ENCODE results near the gene ELMO1.

Gene ELMO1

GRCh38 chr7:36929791-36930190 is 518.9 kb downstream of the ELMO1 start:
- Histone ChIP-seq H2BK120ac (ENCODE audit: insufficient read depth, low read length, poor library complexity) (no peak overlapping the region), H3K27me3 (ENCODE audit: insufficient read depth, low read length) (no peaks in the 10 kb centered on the region), H3K4me1 (ENCODE audit: control insufficient read depth in 1 of 2, insufficient read depth in 2 of 2, low read length in 2 of 2) (peaks cover 5 to 6% of the 10 kb centered on the region in 2 experiments), H3K9ac (ENCODE audit: low read length) (no peak overlapping the region), H3K4me2 (ENCODE audit: low read length) (no peak overlapping the region), H3K36me3 (ENCODE audit: control insufficient read depth in 1 of 2, insufficient read depth in 2 of 2, low read length in 2 of 2) (no peaks in the 10 kb centered on the region), H2BK12ac (ENCODE audit: low read length) (no peak overlapping the region), H2AK5ac (ENCODE audit: low read length) (no peak overlapping the region), H3K4me3 (ENCODE audit: low read depth, low read length) (no peak overlapping the region), H2AFZ (ENCODE audit: insufficient read depth, low read length, poor library complexity) (no peak overlapping the region), H2BK5ac (ENCODE audit: low read depth, low read length, poor library complexity) (no peak overlapping the region), H3K18ac (ENCODE audit: low read length) (no peak overlapping the region), H3K14ac (ENCODE audit: low read length) (no peak overlapping the region), H3K79me2 (ENCODE audit: control insufficient read depth, insufficient read depth, low read length, poor library complexity) (no peaks in the 10 kb centered on the region), H3K27ac (ENCODE audit: low read depth, low read length) (no peak overlapping the region), H3K23ac (ENCODE audit: low read length) (no peak overlapping the region), H4K8ac (ENCODE audit: low read depth, low read length) (no peak overlapping the region), H4K12ac (ENCODE audit: low read depth, low read length) (no peak overlapping the region), H3K4ac (ENCODE audit: low read depth, low read length) (no peak overlapping the region), H3K79me1 (ENCODE audit: low read length) (peaks cover 2% of the 10 kb centered on the region), H3K9me3 (ENCODE audit: insufficient read depth, low read depth, low read length) (peaks cover 2% of the 10 kb centered on the region), H4K91ac (ENCODE audit: low read depth, low read length) (no peak overlapping the region)
- no CpG with 5 or more reads among the region's 4 CpGs for WGBS (ENCODE audit: extremely low coverage, insufficient coverage, insufficient read length)
- DNase-seq: no peak

GRCh38 chr7:36928718-36929117 is 519.9 kb downstream of the ELMO1 start:
- Histone ChIP-seq H2AK5ac (ENCODE audit: low read length) (no peak overlapping the region), H4K8ac (ENCODE audit: low read depth, low read length) (no peak overlapping the region), H3K9me3 (ENCODE audit: insufficient read depth, low read depth, low read length) (peaks cover 2% of the 10 kb centered on the region), H3K79me2 (ENCODE audit: control insufficient read depth, insufficient read depth, low read length, poor library complexity) (no peaks in the 10 kb centered on the region), H3K14ac (ENCODE audit: low read length) (no peak overlapping the region), H2BK12ac (ENCODE audit: low read length) (no peak overlapping the region), H4K12ac (ENCODE audit: low read depth, low read length) (no peak overlapping the region), H3K18ac (ENCODE audit: low read length) (no peak overlapping the region), H3K4me1 (ENCODE audit: control insufficient read depth in 1 of 2, insufficient read depth in 2 of 2, low read length in 2 of 2) (peaks cover 3 to 4% of the 10 kb centered on the region in 2 experiments), H3K36me3 (ENCODE audit: control insufficient read depth in 1 of 2, insufficient read depth in 2 of 2, low read length in 2 of 2) (no peaks in the 10 kb centered on the region), H3K23ac (ENCODE audit: low read length) (no peak overlapping the region), H3K27me3 (ENCODE audit: insufficient read depth, low read length) (no peaks in the 10 kb centered on the region), H2BK5ac (ENCODE audit: low read depth, low read length, poor library complexity) (no peak overlapping the region), H3K4me3 (ENCODE audit: low read depth, low read length) (no peak overlapping the region), H3K79me1 (ENCODE audit: low read length) (no peaks in the 10 kb centered on the region), H3K4ac (ENCODE audit: low read depth, low read length) (no peak overlapping the region), H3K4me2 (ENCODE audit: low read length) (no peak overlapping the region), H3K9ac (ENCODE audit: low read length) (no peak overlapping the region), H2BK120ac (ENCODE audit: insufficient read depth, low read length, poor library complexity) (no peak overlapping the region), H3K27ac (ENCODE audit: low read depth, low read length) (no peak overlapping the region), H2AFZ (ENCODE audit: insufficient read depth, low read length, poor library complexity) (no peak overlapping the region), H4K91ac (ENCODE audit: low read depth, low read length) (no peak overlapping the region)
- DNase-seq: no peak
- WGBS (ENCODE audit: extremely low coverage, insufficient coverage, insufficient read length): no CpG with 5 or more reads among the region's 2 CpGs

- no peaks in the 10 kb centered on the region for H3K36me3 ChIP-seq (ENCODE audit: control insufficient read depth in 1 of 2, insufficient read depth in 2 of 2, low read length in 2 of 2)
- no peak overlapping the region for H3K27ac ChIP-seq (ENCODE audit: low read depth, low read length)
- no peak overlapping the region for H2BK5ac ChIP-seq (ENCODE audit: low read depth, low read length, poor library complexity)
- H3K14ac ChIP-seq (ENCODE audit: low read length): no peak overlapping the region
- H3K4me2 ChIP-seq (ENCODE audit: low read length): no peak overlapping the region
- no peak overlapping the region for H3K4me3 ChIP-seq (ENCODE audit: low read depth, low read length)
- H2BK12ac ChIP-seq (ENCODE audit: low read length): no peak overlapping the region
- H2BK120ac ChIP-seq (ENCODE audit: insufficient read depth, low read length, poor library complexity): no peak overlapping the region
- no peaks in the 10 kb centered on the region for H3K27me3 ChIP-seq (ENCODE audit: insufficient read depth, low read length)
- no peak overlapping the region for H2AFZ ChIP-seq (ENCODE audit: insufficient read depth, low read length, poor library complexity)
- H3K23ac ChIP-seq (ENCODE audit: low read length): no peak overlapping the region
- H4K12ac ChIP-seq (ENCODE audit: low read depth, low read length): no peak overlapping the region
- H2AK5ac ChIP-seq (ENCODE audit: low read length): no peak overlapping the region
- no peak overlapping the region for H3K18ac ChIP-seq (ENCODE audit: low read length)
- H3K79me2 ChIP-seq (ENCODE audit: control insufficient read depth, insufficient read depth, low read length, poor library complexity): no peaks in the 10 kb centered on the region
- no peaks in the 10 kb centered on the region for H3K79me1 ChIP-seq (ENCODE audit: low read length)
- no peak overlapping the region for H3K4ac ChIP-seq (ENCODE audit: low read depth, low read length)
- no peak overlapping the region for H4K8ac ChIP-seq (ENCODE audit: low read depth, low read length)
- WGBS (ENCODE audit: extremely low coverage, insufficient coverage, insufficient read length): no CpG with 5 or more reads among the region's 5 CpGs
- H4K91ac ChIP-seq (ENCODE audit: low read depth, low read length): no peak overlapping the region
- no peak for DNase-seq
- peaks cover 3 to 4% of the 10 kb centered on the region in 2 experiments for H3K4me1 ChIP-seq (ENCODE audit: control insufficient read depth in 1 of 2, insufficient read depth in 2 of 2, low read length in 2 of 2)
- no peak overlapping the region for H3K9ac ChIP-seq (ENCODE audit: low read length)
- H3K9me3 ChIP-seq (ENCODE audit: insufficient read depth, low read depth, low read length): peaks cover 2% of the 10 kb centered on the region
Measured at GRCh38 chr7:36928311-36928710, 520.4 kb downstream of the ELMO1 start.

DNA sequence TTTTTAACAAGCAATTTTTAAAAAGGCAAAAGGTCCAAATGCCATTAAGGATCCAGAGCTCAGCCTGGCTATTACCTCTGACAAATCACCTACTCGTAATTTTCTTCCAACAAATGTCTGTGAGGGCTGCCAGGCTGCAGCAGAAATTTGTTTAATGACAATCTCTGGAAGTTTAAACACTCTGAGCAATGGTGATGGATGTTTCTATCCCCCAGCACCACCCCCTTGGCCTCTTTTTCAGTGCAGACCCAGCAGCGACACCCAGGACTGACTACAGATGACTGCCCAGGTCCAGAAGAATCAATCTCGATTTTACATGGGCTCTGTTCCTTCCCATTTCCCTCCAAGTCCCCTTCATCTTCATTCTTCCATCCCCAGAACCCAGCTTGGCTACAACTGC is 523.0 kb downstream of the ELMO1 start:
- Histone ChIP-seq H3K4me3 (ENCODE audit: low read depth, low read length) (no peak overlapping the region), H2BK12ac (ENCODE audit: low read length) (no peak overlapping the region), H3K14ac (ENCODE audit: low read length) (no peak overlapping the region), H3K4me1 (ENCODE audit: control insufficient read depth in 1 of 2, insufficient read depth in 2 of 2, low read length in 2 of 2) (peaks cover 3 to 4% of the 10 kb centered on the region in 2 experiments), H4K8ac (ENCODE audit: low read depth, low read length) (no peak overlapping the region), H3K4ac (ENCODE audit: low read depth, low read length) (no peak overlapping the region), H3K9me3 (ENCODE audit: insufficient read depth, low read depth, low read length) (no peaks in the 10 kb centered on the region), H3K18ac (ENCODE audit: low read length) (no peak overlapping the region), H3K27ac (ENCODE audit: low read depth, low read length) (no peak overlapping the region), H3K27me3 (ENCODE audit: insufficient read depth, low read length) (no peaks in the 10 kb centered on the region), H2AFZ (ENCODE audit: insufficient read depth, low read length, poor library complexity) (no peak overlapping the region), H3K79me1 (ENCODE audit: low read length) (no peaks in the 10 kb centered on the region), H4K12ac (ENCODE audit: low read depth, low read length) (no peak overlapping the region), H2BK120ac (ENCODE audit: insufficient read depth, low read length, poor library complexity) (no peak overlapping the region), H3K79me2 (ENCODE audit: control insufficient read depth, insufficient read depth, low read length, poor library complexity) (no peaks in the 10 kb centered on the region), H4K91ac (ENCODE audit: low read depth, low read length) (no peak overlapping the region), H3K4me2 (ENCODE audit: low read length) (no peak overlapping the region), H3K23ac (ENCODE audit: low read length) (no peak overlapping the region), H2BK5ac (ENCODE audit: low read depth, low read length, poor library complexity) (no peak overlapping the region), H3K36me3 (ENCODE audit: control insufficient read depth in 1 of 2, insufficient read depth in 2 of 2, low read length in 2 of 2) (no peaks in the 10 kb centered on the region), H3K9ac (ENCODE audit: low read length) (no peak overlapping the region), H2AK5ac (ENCODE audit: low read length) (no peak overlapping the region)
- WGBS (ENCODE audit: extremely low coverage, insufficient coverage, insufficient read length): no CpG with 5 or more reads among the region's 3 CpGs
- DNase-seq: no peak

Measured in trophoblast cell (in vitro differentiated cells and primary cell).